Measurements from ENCODE around the gene TRAPPC11. TPM values are rescaled to one million over a fixed set of nuclear protein-coding genes. Genes with fewer than 3 reads are reported as not detected.

TRAPPC11 gene
- total and polyA plus RNA-seq, 9 of the 15 experiments (the other 6 are each of a cell fraction or from before 2014, with no cell fraction given) = 11.6 to 49.0 (median 28.7) TPM

DNA sequence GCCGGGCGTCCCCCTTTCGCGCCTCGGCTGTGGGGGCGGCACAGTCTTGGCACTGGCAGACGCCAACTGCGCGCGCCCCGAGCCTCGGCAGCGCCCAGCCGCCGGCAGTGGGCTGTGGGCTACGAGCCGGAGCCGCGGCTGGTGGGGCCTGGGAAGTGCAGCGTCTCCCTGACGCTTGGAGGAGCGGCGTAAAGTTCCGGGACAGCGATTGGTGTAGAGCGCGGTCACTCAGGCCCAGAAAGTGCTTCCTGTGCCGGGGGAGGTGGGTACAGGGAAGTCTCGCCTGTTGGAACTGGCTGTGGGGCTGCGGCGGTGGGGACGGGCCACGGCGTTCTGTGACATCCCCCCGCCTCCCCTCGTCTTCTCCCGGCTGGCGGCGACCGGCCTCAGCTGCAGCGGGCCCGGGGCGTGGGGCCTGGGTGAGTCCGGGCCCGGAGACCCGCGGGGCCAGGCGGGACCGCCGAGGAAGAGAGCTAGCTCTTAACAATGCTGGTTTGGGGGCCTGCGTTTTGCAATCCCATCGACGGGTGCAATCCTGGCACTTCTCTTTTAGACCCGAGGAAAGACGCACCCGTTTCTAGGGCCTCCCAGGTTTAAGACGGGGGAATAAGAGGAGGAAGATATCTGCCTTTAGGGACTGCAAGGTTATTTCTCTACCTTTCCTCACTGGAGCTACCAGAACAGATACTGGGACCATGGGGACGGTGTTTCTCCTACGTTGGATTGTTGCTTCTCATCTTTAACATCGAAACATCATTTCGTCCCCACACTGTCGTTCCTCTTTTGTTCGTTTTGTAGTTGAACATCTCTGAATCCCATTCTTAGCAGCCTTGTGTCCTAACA is at the start of gene TRAPPC11, which contains the start of gene RWDD4 (continued):
- TF ChIP-seq ZBTB40 (IDR thresholded peaks at IDR 0.05) (peak; percentile 87), ZBTB40 (CRISPR knock-in tag; IDR thresholded peaks at IDR 0.05) (no peak), EP400 (IDR thresholded peaks at IDR 0.05) (peak; percentile 73), ATF7 (IDR thresholded peaks at IDR 0.05) (peak; percentile 65; the same call in 1 of the 2 replicates), MNT (conservative IDR thresholded peaks at IDR 0.05) (peak; percentile 30 to 73; a peak in 2 of 4 replicates), GABPB2 (CRISPR knock-in tag; conservative IDR thresholded peaks at IDR 0.05) (no peak), HDAC1 (IDR thresholded peaks at IDR 0.05) (peak in 1 of 2 experiments; percentile 52; a peak in 1 of 4 replicates), HNRNPLL (IDR thresholded peaks at IDR 0.05; ENCODE audit: low read depth, low read length, poor library complexity, severe bottlenecking) (peak; percentile 57), TAF1 (IDR thresholded peaks at IDR 0.05; ENCODE audit: control insufficient read depth, extremely low read depth, insufficient read depth, low read length, severe bottlenecking) (peak; percentile 29), YBX1 (IDR thresholded peaks at IDR 0.05) (no peak), TCFL5 (CRISPR knock-in tag; conservative IDR thresholded peaks at IDR 0.05) (no peak)
- TF ChIP-seq, protein P1, sequence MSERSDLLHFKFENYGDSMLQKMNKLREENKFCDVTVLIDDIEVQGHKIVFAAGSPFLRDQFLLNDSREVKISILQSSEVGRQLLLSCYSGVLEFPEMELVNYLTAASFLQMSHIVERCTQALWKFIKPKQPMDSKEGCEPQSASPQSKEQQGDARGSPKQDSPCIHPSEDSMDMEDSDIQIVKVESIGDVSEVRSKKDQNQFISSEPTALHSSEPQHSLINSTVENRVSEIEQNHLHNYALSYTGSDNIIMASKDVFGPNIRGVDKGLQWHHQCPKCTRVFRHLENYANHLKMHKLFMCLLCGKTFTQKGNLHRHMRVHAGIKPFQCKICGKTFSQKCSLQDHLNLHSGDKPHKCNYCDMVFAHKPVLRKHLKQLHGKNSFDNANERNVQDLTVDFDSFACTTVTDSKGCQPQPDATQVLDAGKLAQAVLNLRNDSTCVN (CRISPR knock-in tag; IDR thresholded peaks at IDR 0.05) = no peak
- TF ChIP-seq, protein P2, sequence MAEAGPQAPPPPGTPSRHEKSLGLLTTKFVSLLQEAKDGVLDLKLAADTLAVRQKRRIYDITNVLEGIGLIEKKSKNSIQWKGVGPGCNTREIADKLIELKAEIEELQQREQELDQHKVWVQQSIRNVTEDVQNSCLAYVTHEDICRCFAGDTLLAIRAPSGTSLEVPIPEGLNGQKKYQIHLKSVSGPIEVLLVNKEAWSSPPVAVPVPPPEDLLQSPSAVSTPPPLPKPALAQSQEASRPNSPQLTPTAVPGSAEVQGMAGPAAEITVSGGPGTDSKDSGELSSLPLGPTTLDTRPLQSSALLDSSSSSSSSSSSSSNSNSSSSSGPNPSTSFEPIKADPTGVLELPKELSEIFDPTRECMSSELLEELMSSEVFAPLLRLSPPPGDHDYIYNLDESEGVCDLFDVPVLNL (CRISPR knock-in tag; IDR thresholded peaks at IDR 0.05; ENCODE audit: low read depth) = no peak
